ENCODE results near the gene ELAVL4. TPM values are rescaled to one million over a fixed set of nuclear protein-coding genes. Genes with fewer than 3 reads are reported as not detected.

Gene ELAVL4
- total and polyA plus RNA-seq, 12 donors, result 0.18 to 17.7 (median 4.3) TPM; not detected in 2

DNA sequence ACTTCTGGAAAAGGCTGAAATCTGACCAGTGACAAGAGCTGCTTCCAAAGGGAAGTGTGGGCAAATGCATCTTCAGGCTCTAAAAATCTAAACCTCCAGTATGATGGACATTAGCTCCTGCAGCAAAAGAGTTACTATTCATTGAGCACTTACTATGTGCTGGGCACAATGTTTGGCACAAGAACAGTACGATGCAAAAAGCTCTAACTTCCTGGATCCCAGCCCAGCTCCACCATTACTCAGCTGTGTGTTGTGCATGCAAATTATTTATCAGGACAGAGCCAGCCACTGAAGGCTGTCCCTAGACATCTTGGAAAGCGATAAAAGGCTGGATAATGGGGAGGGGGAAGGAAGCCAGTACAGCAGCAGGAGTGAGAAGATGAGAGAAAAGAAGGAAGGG, 143.5 kb downstream of the ELAVL4 start:
- Histone ChIP-seq H3K4me1 (replicated peaks in 1 of 2) (no peaks in the 10 kb centered on the region), H3K36me3 (replicated peaks in 1 of 2) (no peaks in the 10 kb centered on the region), H3K27ac (no peak overlapping the region), H3K9me3 (replicated peaks in 1 of 3) (no peaks in the 10 kb centered on the region), H3K4me3 (no peak overlapping the region), H3K27me3 (no peaks in the 10 kb centered on the region)
- no peak for DNase-seq
- TF ChIP-seq, protein P1, sequence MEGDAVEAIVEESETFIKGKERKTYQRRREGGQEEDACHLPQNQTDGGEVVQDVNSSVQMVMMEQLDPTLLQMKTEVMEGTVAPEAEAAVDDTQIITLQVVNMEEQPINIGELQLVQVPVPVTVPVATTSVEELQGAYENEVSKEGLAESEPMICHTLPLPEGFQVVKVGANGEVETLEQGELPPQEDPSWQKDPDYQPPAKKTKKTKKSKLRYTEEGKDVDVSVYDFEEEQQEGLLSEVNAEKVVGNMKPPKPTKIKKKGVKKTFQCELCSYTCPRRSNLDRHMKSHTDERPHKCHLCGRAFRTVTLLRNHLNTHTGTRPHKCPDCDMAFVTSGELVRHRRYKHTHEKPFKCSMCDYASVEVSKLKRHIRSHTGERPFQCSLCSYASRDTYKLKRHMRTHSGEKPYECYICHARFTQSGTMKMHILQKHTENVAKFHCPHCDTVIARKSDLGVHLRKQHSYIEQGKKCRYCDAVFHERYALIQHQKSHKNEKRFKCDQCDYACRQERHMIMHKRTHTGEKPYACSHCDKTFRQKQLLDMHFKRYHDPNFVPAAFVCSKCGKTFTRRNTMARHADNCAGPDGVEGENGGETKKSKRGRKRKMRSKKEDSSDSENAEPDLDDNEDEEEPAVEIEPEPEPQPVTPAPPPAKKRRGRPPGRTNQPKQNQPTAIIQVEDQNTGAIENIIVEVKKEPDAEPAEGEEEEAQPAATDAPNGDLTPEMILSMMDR (IDR thresholded peaks at IDR 0.05), result no peak
- no peak for TF ChIP-seq POLR2A (IDR thresholded peaks at IDR 0.05)
- intact Hi-C loops (cut with DNase I), result no loop called here
- WGBS, 4 donors, result 25 to 47% (median 46%) methylated on average over 2 of the region's 2 CpGs

Other genes with a start within 250 kb of the ELAVL4 start
- gene AGBL4, start 85.0 kb upstream of the ELAVL4 start, total RNA-seq, result 1 to 10 TPM in 1 of 9 donors, under 1 TPM in 6, not detected in 2; 0.29 to 1.7 (median 0.83) TPM
- gene AGBL4, start 85.0 kb upstream of the ELAVL4 start, polyA plus RNA-seq, result 1 to 10 TPM in 1 of 3 donors, under 1 TPM in 2; 0.10 to 1.9 (median 0.72) TPM

Measured in adrenal gland (tissue), 12 donors.